Right ventricle myocardium superior (tissue), 1 donor: ENCODE results near the gene TMEFF1. TPM values are rescaled to one million over a fixed set of nuclear protein-coding genes. Genes with fewer than 3 reads are reported as not detected.
"Not testable (repeated sequence)": the region's sequence is repeated elsewhere in the genome, so short reads cannot be mapped to it uniquely, and the experiment has no call there.

Experiments used
- ATAC-seq: fragments of 200-7000 bp; cut with Tn5 transposase; one replicate; pipeline ENCODE4 v1.9.1; 2020; ENCODE audit warnings: mild to moderate bottlenecking; ENCODE audit not compliant: poor library complexity
- DNase-seq: peaks from one replicate; pipeline ENCODE4 v3.0.0-alpha.2; 2020
- intact Hi-C: fragments of 100-400 bp; cut with DNase I; formaldehyde crosslinking; loops from one replicate; pipeline ENCODE4 v1.11.2; 2022
- long read RNA-seq: library from polyadenylated mRNA; unstranded; transcript quantifications from one replicate; pipeline ENCODE4 v2.0.0, GENCODE V29; 2021
- total RNA-seq: library from RNA; stranded (reverse); fragmentation: NEBNext Ultra II Directional; extraction: Animal tissue kit (Norgen Biotek cat#: 25700); gene quantifications from one replicate; pipeline ENCODE4 v1.2.1, GENCODE V29; 2021
- donor health status: DM: no; HTN: yes; CAD: no; lungs with severe emphysema.

The TMEFF1 gene
- total RNA-seq = not detected
- long read RNA-seq = 0 reads

GRCh38 chr9:100472788-100473275 is at the start of gene TMEFF1:
Gene TMEFF1, plus strand, starts transcription at chr9:100473149. Its CDS starts 396 bp downstream, at chr9:100473545.
- ATAC-seq = peak; percentile 82
- intact Hi-C loops = no loop called here
- DNase-seq = peak; percentile 49

- intact Hi-C loops = no loop called here
- no peak for DNase-seq
- ATAC-seq = no peak
These were observed 47.2 kb upstream of the TMEFF1 start for GRCh38 chr9:100425758-100426157.

- intact Hi-C loops = no loop called here
- ATAC-seq (no peak), DNase-seq (no peak)
These were observed 46.8 kb upstream of the TMEFF1 start for GRCh38 chr9:100426189-100426529.

GRCh38 chr9:100426530-100427365 is 46.2 kb upstream of the TMEFF1 start, which contains the start of gene MSANTD3:
Gene MSANTD3, plus strand, starts transcription at chr9:100427143. Its CDS starts 14,796 bp downstream, at chr9:100441939.
- intact Hi-C loops = no loop called here
- ATAC-seq (peak; percentile 91), DNase-seq (peak; percentile 77)

- ATAC-seq = peak; percentile 47
- peak; percentile 61 for DNase-seq
- intact Hi-C loops = no loop called here
These were observed 45.3 kb upstream of the TMEFF1 start for GRCh38 chr9:100427366-100428263.

GRCh38 chr9:100428871-100429654 is 43.9 kb upstream of the TMEFF1 start:
- DNase-seq = no peak
- intact Hi-C loops = no loop called here
- peak; percentile 29 for ATAC-seq

GRCh38 chr9:100430286-100430940 is 42.5 kb upstream of the TMEFF1 start:
- intact Hi-C loops = loop anchor here (10.0 kb wide), 1 partner anchor 164 kb away; no protein-coding TSS in a partner anchor
- DNase-seq = no peak
- no peak for ATAC-seq

GRCh38 chr9:100431886-100432285 is 41.1 kb upstream of the TMEFF1 start:
- ATAC-seq (no peak), DNase-seq (no peak)
- intact Hi-C loops = loop anchor here (10.0 kb wide), 1 partner anchor 163 kb away; no protein-coding TSS in a partner anchor

GRCh38 chr9:100432736-100433135 is 40.2 kb upstream of the TMEFF1 start:
- ATAC-seq (no peak), DNase-seq (no peak)
- intact Hi-C loops = loop anchor here (10.0 kb wide), 1 partner anchor 162 kb away; no protein-coding TSS in a partner anchor

- DNase-seq (no peak), ATAC-seq (no peak)
- intact Hi-C loops = loop anchor here (10.0 kb wide), 1 partner anchor 158 kb away; no protein-coding TSS in a partner anchor
These were observed 36.4 kb upstream of the TMEFF1 start for GRCh38 chr9:100436571-100436970.

GRCh38 chr9:100437860-100438805 is 34.8 kb upstream of the TMEFF1 start:
- intact Hi-C loops = loop anchor here (10.0 kb wide), 1 partner anchor 157 kb away; no protein-coding TSS in a partner anchor
- ATAC-seq (peak; percentile 67), DNase-seq (peak; percentile 47)

GRCh38 chr9:100440071-100440470 is 32.9 kb upstream of the TMEFF1 start:
- DNase-seq = no peak
- peak; percentile 47 for ATAC-seq
- intact Hi-C loops = no loop called here

- intact Hi-C loops, ATAC-seq, DNase-seq: not testable (repeated sequence)
These were observed 32.5 kb upstream of the TMEFF1 start for GRCh38 chr9:100440487-100440886.

- intact Hi-C loops = no loop called here
- DNase-seq (no peak), ATAC-seq (no peak)
These were observed 31.0 kb upstream of the TMEFF1 start for GRCh38 chr9:100441911-100442361.

GRCh38 chr9:100443781-100444768 is 28.9 kb upstream of the TMEFF1 start:
- DNase-seq (no peak), ATAC-seq (no peak)
- intact Hi-C loops = no loop called here
